GM10248 (cell line): ENCODE measurements around the gene TPSAB1.

Experiments
- CTCF ChIA-PET: fragments of 300-600 bp; sonication (Branson Sonifier 250); formaldehyde crosslinking; extraction: SDS; loops from one replicate; lab custom pipeline; 2021; ENCODE audit warnings: antibody characterized with exemption; lab: Yijun Ruan, JAX
- POLR2A ChIA-PET: fragments of 350-650 bp; sonication (Branson Sonifier 250); formaldehyde crosslinking; extraction: SDS; loops from one replicate; lab custom pipeline; 2020; ENCODE audit warnings: antibody characterized with exemption; lab: Yijun Ruan, JAX
- DNase-seq: peaks from one replicate; pipeline ENCODE4 v3.0.0; 2012; ENCODE audit errors: extremely low spot score
- TF ChIP-seq, protein P1 (sequence below): IDR thresholded peaks from 2 replicates; pipeline ENCODE4 v1.5.1; 2012; ENCODE audit warnings: mild to moderate bottlenecking, low read depth; ENCODE audit errors: extremely low read depth, missing control alignments, control extremely low read depth

Gene TPSAB1

GRCh38 chr16:1278477-1278876, 38.0 kb downstream of the TPSAB1 start:
- CTCF ChIA-PET = no interaction called here
- no peak for DNase-seq
- POLR2A ChIA-PET = no interaction called here
- TF ChIP-seq, protein P1, sequence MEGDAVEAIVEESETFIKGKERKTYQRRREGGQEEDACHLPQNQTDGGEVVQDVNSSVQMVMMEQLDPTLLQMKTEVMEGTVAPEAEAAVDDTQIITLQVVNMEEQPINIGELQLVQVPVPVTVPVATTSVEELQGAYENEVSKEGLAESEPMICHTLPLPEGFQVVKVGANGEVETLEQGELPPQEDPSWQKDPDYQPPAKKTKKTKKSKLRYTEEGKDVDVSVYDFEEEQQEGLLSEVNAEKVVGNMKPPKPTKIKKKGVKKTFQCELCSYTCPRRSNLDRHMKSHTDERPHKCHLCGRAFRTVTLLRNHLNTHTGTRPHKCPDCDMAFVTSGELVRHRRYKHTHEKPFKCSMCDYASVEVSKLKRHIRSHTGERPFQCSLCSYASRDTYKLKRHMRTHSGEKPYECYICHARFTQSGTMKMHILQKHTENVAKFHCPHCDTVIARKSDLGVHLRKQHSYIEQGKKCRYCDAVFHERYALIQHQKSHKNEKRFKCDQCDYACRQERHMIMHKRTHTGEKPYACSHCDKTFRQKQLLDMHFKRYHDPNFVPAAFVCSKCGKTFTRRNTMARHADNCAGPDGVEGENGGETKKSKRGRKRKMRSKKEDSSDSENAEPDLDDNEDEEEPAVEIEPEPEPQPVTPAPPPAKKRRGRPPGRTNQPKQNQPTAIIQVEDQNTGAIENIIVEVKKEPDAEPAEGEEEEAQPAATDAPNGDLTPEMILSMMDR = no peak

GRCh38 chr16:1279081-1279944, 38.8 kb downstream of the TPSAB1 start:
- CTCF ChIA-PET = interaction anchor here (1.5 kb wide), 1 partner anchor 84 kb away, joined by 3 read pairs; no protein-coding TSS in a partner anchor
- TF ChIP-seq, protein P1 = no peak
- POLR2A ChIA-PET = no interaction called here
- no peak for DNase-seq

- no peak for DNase-seq
- TF ChIP-seq, protein P1 = no peak
- CTCF ChIA-PET = interaction anchor here (1.5 kb wide), 1 partner anchor 83 kb away, joined by 3 read pairs; no protein-coding TSS in a partner anchor
- POLR2A ChIA-PET = no interaction called here
Measured at GRCh38 chr16:1279945-1280589, 39.6 kb downstream of the TPSAB1 start.

DNA sequence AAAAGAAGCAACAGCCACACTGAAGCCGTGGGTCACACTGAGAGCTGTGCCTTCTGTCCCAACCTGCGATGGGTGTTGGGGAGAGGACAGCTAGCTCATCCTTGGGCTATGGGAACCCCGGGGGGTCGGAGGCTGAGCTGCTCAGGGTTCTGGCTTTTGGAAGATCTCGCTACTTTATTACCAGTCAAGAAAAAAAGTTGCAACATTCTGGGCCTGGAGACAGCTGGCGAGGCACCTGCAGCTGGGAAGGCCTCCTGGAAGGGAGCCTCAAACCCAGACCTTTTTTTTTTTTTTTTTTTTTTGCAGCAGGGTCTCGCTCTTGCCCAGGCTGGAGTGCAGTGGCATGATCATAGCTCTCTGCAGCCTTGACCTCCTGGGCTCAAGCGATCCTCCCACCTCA, 40.3 kb downstream of the TPSAB1 start:
- POLR2A ChIA-PET = no interaction called here
- TF ChIP-seq, protein P1 = no peak
- CTCF ChIA-PET = interaction anchor here (1.5 kb wide), 1 partner anchor 82 kb away, joined by 3 read pairs; no protein-coding TSS in a partner anchor
- no peak for DNase-seq

GRCh38 chr16:1281517-1281916, 41.0 kb downstream of the TPSAB1 start:
- CTCF ChIA-PET = no interaction called here
- no peak for DNase-seq
- TF ChIP-seq, protein P1 = no peak
- POLR2A ChIA-PET = no interaction called here

- no peak for DNase-seq
- ChIA-PET CTCF (no interaction called here), POLR2A (no interaction called here)
- TF ChIP-seq, protein P1 = no peak
Measured at GRCh38 chr16:1282324-1282973, 41.9 kb downstream of the TPSAB1 start.
